ENCODE data around the gene ZBTB12.
A peak's percentile ranks its signal among the peaks of the same experiment; 100 is the strongest.
"Not testable (repeated sequence)": the region's sequence is repeated elsewhere in the genome, so short reads cannot be mapped to it uniquely, and the experiment has no call there.

The ZBTB12 gene

GRCh38 chr6:31874836-31875572 is 26.9 kb downstream of the ZBTB12 start:
- no peak for DNase-seq

GRCh38 chr6:31874084-31874670 is 27.7 kb downstream of the ZBTB12 start:
- no peak for DNase-seq

GRCh38 chr6:31871046-31871659 is 30.7 kb downstream of the ZBTB12 start:
- peak; percentile 56 for DNase-seq

- DNase-seq = no peak
These were observed 31.4 kb downstream of the ZBTB12 start for GRCh38 chr6:31870385-31870921.

- no peak for DNase-seq
These were observed 32.5 kb downstream of the ZBTB12 start for GRCh38 chr6:31869343-31869742.

- not testable (repeated sequence) for DNase-seq
These were observed 33.3 kb downstream of the ZBTB12 start for GRCh38 chr6:31868658-31868971.

GRCh38 chr6:31865205-31866118 is 36.4 kb downstream of the ZBTB12 start:
- no peak for DNase-seq

- DNase-seq = no peak
These were observed 37.1 kb downstream of the ZBTB12 start for GRCh38 chr6:31864818-31865204.

- DNase-seq = not testable (repeated sequence)
These were observed 37.7 kb downstream of the ZBTB12 start for GRCh38 chr6:31864123-31864562.

GRCh38 chr6:31862344-31863235 is 39.3 kb downstream of the ZBTB12 start, which contains the start of gene NEU1:
TSS of gene NEU1 (minus strand) at chr6:31862821. CDS start at chr6:31862776, 45 bp downstream.
- DNase-seq = peak; percentile 100

- DNase-seq = no peak
These were observed 40.0 kb downstream of the ZBTB12 start for GRCh38 chr6:31861919-31862343.

GRCh38 chr6:31861150-31861549 is 40.7 kb downstream of the ZBTB12 start:
- no peak for DNase-seq

- no peak for DNase-seq
These were observed 41.5 kb downstream of the ZBTB12 start for GRCh38 chr6:31860349-31860748.

- no peak for DNase-seq
These were observed 42.0 kb downstream of the ZBTB12 start for GRCh38 chr6:31859923-31860322.

GRCh38 chr6:31858707-31859106 is 43.2 kb downstream of the ZBTB12 start:
- no peak for DNase-seq

GRCh38 chr6:31857774-31858173 is 44.1 kb downstream of the ZBTB12 start:
- not testable (repeated sequence) for DNase-seq

GRCh38 chr6:31851980-31852718 is 49.7 kb downstream of the ZBTB12 start:
- DNase-seq = not testable (repeated sequence)

- no peak for DNase-seq
These were observed 50.4 kb downstream of the ZBTB12 start for GRCh38 chr6:31851485-31851832.

GRCh38 chr6:31850765-31851484 is 51.0 kb downstream of the ZBTB12 start:
- DNase-seq = no peak

Data from fibroblast of upper back skin (primary cell).